NCI-H128 (cell line): ENCODE results near the gene PRAMEF25.
"Not testable (repeated sequence)": the region's sequence is repeated elsewhere in the genome, so short reads cannot be mapped to it uniquely, and the experiment has no call there.

ENCODE experiments used
- DNase-seq: peaks from one replicate; lab custom pipeline; 2025; ENCODE audit not compliant: unreplicated experiment; lab: John Stamatoyannopoulos, UW

Gene PRAMEF25

DNA sequence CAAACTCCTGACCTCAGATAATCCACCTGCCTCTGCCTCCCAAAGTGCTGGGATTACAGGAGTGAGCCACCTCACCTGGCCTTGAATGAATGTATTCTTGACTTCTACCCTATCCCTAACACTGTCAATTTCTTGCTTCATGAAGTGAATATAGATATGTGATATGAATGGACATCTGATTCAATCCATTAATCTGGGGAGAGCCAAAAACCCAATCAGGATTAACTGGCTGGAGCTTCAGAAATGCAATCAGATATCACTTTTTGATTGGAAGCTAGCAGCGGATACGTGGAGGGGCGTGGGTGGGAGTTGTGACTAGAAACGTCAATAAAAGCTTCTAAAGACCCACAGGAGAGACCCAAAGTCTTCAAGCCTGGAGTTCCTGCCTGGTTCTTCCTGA lies at the start of gene PRAMEF25:
Gene PRAMEF25 (plus strand): TSS at position 301 of the 400 bp plus-strand sequence. CDS start 2,920 bp downstream, outside the sequence.
- DNase-seq: not testable (repeated sequence)

- not testable (repeated sequence) for DNase-seq
These were observed 14.1 kb upstream of the PRAMEF25 start, which contains the start of gene PRAMEF27 for GRCh38 chr1:13056475-13056874. Gene PRAMEF27 (minus strand): TSS chr1:13056575. CDS start chr1:13053659, 2,916 bp downstream.

DNA sequence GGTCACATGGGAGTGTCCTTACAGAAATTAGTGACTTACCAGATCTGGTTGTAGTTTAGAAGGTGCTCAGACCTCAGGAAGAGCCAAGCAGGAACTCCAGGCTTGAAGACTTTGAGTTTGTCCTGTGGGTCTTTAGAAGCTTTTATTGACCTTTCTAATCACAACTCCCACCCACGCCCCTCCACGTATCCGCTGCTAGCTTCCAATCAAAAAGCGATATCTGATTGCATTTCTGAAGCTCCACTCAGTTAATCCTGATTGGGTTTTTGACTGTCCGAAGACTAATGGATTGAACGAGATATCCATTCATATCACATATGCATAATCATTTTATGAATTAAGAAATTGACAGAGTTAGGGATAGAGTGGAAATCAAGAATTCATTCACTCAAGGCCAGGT lies 46.2 kb downstream of the PRAMEF25 start, which contains the start of gene HNRNPCL2:
Gene HNRNPCL2 (minus strand): TSS at position 101 of the 400 bp plus-strand sequence. CDS start 454 bp downstream, outside the sequence.
- not testable (repeated sequence) for DNase-seq
